HFF-Myc (cell line): ENCODE results near the gene LRIT2.
A peak's percentile ranks its signal among the peaks of the same experiment; 100 is the strongest.

Experiments
- DNase-seq: peaks from one replicate; pipeline ENCODE4 v3.0.0-alpha.2; 2011; ENCODE audit warnings: low read depth; ENCODE audit errors: extremely low read depth
- H3K4me3 ChIP-seq: replicated peaks from 2 replicates; pipeline ENCODE4 v1.5.1; 2011; ENCODE audit warnings: low read depth, mild to moderate bottlenecking, control low read depth, low read length
- TF ChIP-seq, protein P1 (sequence below): IDR thresholded peaks from 2 replicates; pipeline ENCODE4 v1.5.1; 2012; ENCODE audit warnings: mild to moderate bottlenecking, low read depth, low read length, control low read depth; ENCODE audit errors: missing control alignments

Gene LRIT2

DNA sequence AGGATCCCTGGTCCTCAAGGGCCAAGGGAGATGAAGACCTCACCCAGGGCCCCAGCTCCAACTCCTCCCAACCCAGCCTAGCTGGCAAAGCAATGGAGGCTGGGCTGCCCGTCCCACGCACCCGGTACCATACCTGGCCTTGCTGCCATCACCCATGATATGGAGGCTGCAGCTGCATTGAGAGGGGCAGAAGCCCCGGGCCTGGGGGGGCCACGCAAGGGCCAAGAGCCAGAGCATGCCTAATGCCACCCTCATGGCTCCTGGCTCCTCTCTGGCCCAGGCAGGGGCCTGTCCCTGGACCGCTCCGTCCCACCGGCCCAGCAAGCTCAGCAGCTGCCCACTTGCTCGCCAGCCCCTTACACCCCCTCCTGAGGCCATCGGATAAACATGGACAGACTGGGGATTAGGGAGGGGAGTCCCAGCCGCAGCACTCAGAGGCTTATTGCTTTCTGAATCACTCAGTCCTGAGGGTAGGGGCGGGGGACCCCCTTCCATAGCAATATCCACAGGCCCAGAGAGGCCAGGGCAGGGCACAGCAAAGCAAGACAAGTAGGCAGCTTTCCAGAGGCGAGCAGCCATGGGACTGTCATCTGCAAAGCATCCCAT, 15.9 kb upstream of the LRIT2 start, which contains the start of gene LRIT1:
Gene LRIT1, minus strand, starts transcription at position 362 of the 606 bp plus-strand sequence. Its CDS starts 107 bp downstream, at position 255.
- TF ChIP-seq, protein P1, sequence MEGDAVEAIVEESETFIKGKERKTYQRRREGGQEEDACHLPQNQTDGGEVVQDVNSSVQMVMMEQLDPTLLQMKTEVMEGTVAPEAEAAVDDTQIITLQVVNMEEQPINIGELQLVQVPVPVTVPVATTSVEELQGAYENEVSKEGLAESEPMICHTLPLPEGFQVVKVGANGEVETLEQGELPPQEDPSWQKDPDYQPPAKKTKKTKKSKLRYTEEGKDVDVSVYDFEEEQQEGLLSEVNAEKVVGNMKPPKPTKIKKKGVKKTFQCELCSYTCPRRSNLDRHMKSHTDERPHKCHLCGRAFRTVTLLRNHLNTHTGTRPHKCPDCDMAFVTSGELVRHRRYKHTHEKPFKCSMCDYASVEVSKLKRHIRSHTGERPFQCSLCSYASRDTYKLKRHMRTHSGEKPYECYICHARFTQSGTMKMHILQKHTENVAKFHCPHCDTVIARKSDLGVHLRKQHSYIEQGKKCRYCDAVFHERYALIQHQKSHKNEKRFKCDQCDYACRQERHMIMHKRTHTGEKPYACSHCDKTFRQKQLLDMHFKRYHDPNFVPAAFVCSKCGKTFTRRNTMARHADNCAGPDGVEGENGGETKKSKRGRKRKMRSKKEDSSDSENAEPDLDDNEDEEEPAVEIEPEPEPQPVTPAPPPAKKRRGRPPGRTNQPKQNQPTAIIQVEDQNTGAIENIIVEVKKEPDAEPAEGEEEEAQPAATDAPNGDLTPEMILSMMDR, result no peak
- DNase-seq, result no peak

DNA sequence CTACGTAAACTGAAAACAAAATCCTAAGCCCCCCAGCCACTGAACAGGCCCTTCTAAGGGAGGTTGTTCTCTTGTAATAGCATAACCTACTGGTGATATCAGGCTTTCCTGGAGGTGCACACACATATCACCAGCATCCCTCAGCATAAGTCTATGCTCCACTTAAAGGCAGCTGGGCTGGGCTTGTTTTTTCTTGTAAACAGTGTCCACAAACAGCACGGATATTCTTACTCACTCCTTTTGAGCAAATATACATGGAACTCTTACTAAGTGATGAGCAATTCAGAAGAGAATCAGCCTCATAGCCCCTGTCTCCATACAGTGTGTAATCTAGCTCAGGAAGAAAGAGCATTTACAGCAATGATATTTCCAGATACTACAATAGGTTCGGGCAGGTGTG, 13.6 kb upstream of the LRIT2 start:
- no peak for DNase-seq
- TF ChIP-seq, protein P1, result no peak
- no peak overlapping the region for H3K4me3 ChIP-seq

More for the DNA sequence above, 15.9 kb upstream of the LRIT2 start, which contains the start of gene LRIT1:
- no peak within 1 kb of the TSS for H3K4me3 ChIP-seq

DNA sequence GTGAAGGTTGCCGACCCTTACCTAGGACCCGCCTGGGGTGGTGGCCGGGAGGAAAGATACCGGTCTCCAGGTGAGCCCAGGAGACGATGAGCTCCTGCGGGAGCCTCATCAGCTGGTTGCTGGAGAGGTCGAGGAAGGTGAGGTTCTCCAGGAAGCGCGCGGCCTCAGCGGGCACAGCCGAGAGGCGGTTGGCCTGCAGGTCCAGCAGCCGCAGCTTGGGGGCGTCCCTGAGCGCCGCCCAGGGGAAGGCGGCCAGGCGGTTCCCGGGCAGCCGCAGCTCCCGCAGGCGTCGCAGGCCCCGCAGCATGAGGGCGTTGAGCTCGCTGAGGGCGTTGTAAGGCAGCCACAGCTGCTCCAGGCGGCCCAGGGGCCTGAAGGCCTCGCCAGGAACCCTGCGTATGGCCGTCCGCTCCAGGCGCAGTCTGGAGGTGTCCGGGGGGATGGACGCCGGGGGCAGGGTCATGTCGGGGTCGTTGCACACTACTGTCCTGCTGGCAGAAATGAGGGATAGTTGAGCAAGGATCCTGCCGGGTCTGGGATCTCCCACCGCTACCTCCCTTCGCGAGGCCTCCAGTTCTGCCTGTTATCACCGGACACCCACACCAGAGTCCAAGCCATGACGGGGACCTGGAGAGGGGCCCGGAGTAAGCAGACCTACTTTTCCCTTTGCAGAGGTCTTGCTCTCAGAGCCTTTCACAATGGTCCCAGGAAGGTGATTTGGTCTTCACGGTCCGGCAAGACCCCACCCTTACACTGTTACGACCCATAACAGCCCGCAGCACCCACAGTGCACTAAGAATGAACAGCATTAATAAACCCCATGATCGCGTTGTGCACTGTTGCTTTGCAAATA, 12.1 kb upstream of the LRIT2 start:
- TF ChIP-seq, protein P1, result peak; percentile 38
- DNase-seq, result no peak

DNA sequence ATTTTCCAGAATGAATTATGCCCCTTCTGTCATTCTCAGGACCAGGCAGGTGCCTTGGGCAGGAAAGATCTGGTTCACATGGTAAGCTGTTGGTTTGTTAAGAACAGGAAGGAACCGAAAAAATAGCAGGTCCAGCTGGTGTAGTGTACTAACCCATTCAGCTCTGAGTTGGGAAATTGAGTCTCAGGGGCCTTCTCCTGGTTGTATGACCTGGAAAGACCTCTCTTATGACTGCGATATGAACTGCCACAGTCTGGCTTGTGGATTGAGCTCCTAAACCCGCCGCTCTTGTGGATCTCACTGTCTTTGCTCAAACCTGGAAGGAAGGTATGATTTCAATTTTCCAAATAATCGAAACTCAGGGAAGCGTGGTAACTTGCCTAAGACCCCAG, 11.5 kb upstream of the LRIT2 start:
- DNase-seq, result no peak
- no peak overlapping the region for H3K4me3 ChIP-seq
- TF ChIP-seq, protein P1, result no peak

More for the DNA sequence above, 12.1 kb upstream of the LRIT2 start:
- no peak overlapping the region for H3K4me3 ChIP-seq

DNA sequence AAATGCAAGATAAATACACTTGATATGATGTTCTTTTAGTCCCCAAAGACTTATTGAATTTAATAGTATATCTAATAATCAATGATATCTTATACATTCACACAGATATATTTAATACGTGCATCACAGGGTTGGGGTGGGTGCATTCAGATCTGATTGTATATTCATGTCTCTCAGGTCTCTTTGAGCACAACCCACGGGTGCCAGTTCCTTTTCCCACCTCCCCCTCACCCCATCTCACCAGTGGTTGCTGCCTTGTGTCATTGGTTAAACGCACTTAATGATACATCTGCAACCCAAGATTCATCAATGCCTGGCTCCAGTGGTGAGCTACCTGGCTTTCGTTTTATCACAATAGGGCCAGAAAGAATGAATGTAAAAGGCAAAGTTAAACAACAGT, 9.8 kb upstream of the LRIT2 start:
- no peak overlapping the region for H3K4me3 ChIP-seq
- DNase-seq, result no peak
- TF ChIP-seq, protein P1, result no peak

DNA sequence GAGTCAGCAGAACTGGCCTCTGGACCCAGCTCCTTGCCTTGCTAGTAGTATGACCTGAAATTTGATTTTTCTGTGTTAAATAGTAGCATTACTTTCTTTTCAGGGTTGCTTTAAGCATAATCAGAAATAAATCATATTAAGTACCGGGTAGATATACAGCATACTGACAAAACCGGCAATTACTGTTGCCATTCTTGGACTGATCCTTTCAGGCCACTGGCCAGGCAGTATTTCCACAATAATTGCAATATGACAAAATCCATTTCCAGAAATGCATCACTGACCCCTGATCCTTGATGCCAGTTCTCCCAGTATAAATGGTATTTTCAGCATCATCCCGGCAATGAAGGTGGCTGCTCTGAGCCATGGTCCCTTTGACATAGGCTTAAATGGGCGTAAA, 9.1 kb upstream of the LRIT2 start:
- TF ChIP-seq, protein P1, result no peak
- no peak for DNase-seq
- H3K4me3 ChIP-seq, result no peak overlapping the region
